Stimulated activated CD4-positive, alpha-beta T cell treated with anti-CD3 and anti-CD28 coated beads, Interleukin-2, amount 100 ng/mL, for 48 hours (primary cell): ENCODE results near the gene TLR2.
A peak's percentile ranks its signal among the peaks of the same experiment; 100 is the strongest.

ENCODE experiments used
- DNase-seq, 2 donors: peaks; one replicate each; pipeline ENCODE4 v3.0.0-alpha.2; 2020

TLR2 gene

GRCh38 chr4:153735906-153736461 lies 51.9 kb downstream of the TLR2 start:
- DNase-seq: no peak

GRCh38 chr4:153741541-153741940 lies 57.5 kb downstream of the TLR2 start:
- no peak for DNase-seq

- no peak for DNase-seq
Measured at GRCh38 chr4:153745651-153746050, 61.6 kb downstream of the TLR2 start.

- no peak for DNase-seq
Measured at GRCh38 chr4:153747406-153747955, 63.4 kb downstream of the TLR2 start.

- DNase-seq: no peak
Measured at GRCh38 chr4:153748378-153748777, 64.3 kb downstream of the TLR2 start.

- peak; percentile 65 to 71 for DNase-seq
Measured at GRCh38 chr4:153750197-153750817, 66.2 kb downstream of the TLR2 start.

GRCh38 chr4:153755186-153755585 lies 71.1 kb downstream of the TLR2 start:
- DNase-seq: no peak
